Activated CD8-positive, alpha-beta memory T cell treated with anti-CD3 and anti-CD28 coated beads for 24 hours (primary cell): ENCODE results near the gene DCAF16.
A peak's percentile ranks its signal among the peaks of the same experiment; 100 is the strongest.

Experiments
- DNase-seq: peaks from one replicate; pipeline ENCODE4 v3.0.0-alpha.2; 2020

The DCAF16 gene

DNA sequence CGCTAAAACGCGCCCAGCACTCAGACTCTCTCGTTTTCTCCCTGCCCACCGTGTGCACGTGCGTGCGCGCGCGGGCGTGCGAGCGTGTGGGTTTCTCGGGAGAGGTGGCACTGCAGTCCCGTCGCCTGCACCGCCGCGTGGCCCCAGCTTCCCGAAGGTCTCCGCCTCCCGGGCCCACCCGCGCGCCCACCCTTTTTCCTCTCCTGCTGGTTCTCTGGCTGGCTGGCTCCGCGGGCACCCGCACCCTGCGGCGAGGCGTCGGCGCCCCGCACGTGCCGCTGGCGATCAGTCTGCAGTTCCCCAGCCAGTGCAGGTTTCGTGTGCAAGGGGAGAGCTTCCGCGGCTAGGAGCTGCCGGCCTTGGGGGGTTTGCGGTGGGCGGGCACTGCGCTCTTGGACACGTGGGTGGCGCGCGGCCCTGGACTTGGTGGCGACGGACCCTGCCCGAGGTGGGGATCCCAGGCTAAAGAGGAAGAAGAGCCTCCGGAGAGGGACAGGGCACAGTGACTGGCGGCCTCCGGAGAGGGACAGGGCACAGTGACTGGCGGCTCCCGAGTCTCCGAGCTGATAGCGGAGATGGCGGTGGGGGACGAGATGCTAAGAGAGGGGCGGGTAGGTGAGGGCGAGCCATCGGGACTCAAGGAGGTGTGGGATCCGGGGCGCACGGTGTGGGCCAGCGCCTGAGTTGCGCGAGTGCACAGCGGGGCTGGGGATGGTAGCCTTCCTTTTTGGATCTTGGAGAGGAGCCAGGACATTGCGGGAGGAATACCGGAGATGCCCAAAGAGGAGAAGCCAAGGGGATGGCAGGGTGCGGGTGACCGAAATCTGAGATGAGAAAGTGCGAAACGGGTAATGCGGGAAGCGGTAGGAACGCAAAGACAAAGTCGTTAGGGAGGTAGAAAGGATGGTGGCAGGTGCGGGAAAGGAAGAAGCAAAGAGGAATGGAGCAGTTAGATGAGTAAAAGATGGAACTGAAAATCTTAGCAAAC is 29.0 kb downstream of the DCAF16 start, which contains the start of gene FAM184B:
Gene FAM184B (minus strand): TSS at position 322 of the 988 bp plus-strand sequence. CDS start 322 bp downstream, outside the sequence.
- DNase-seq = peak; percentile 60

DNA sequence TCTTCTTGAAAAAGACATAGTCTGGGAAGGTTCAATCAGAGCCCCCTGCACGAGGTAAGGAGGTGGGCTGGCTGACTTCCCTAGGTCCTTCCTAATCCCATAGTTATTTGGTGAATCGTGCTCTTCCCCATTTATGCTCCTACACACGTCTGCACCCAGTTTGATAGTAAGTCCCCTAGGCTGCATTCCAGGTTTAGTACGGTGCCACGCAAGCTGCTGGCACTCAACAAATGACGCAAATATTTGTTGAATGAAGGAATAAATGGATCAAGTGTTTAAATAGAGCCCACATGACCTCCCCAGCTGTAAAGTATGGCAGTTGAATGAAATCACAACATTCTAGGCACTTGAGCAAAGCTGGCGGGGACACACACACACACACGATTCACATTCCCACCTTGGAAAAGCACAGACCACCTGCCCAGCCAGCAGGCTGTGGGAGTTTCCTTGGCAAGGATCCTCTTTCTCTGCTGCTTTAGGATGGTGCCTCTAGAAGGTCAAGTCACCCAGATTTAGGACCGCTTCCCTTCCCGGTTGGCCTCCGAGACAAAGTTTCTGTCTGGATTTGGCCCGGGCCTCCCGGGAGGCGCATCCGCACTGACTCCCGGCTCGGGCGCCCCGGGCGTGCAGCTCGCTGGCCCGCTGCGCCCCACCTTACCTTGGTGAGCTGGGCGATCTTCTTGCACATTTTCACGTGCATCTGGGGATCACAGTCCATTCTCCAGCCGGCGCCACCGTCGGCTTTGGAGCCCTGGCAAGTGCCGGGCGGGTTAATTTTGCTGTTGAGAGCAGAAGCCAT is 29.9 kb downstream of the DCAF16 start:
- no peak for DNase-seq

DNA sequence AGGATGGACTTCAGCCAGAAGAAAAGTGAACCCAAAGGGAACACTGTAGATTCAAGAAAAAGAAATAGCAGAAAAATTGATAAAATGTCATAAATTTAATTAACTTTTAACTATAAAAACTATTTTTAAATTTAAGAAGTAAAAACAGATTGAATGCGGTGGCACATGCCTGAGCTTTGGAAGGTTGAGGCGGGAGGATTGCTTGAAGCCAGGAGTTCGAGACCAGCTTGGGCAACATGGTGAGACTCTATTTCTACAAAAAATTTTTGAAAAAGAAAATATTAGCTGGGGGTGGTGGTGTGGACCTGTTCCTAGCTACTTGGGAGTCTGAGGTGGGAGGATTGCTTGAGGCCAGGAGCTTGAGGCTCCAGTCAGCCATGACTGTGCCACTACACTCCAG is 32.1 kb downstream of the DCAF16 start:
- DNase-seq = no peak

GRCh38 chr4:17773135-17773698 is 37.3 kb downstream of the DCAF16 start:
- DNase-seq = no peak

DNA sequence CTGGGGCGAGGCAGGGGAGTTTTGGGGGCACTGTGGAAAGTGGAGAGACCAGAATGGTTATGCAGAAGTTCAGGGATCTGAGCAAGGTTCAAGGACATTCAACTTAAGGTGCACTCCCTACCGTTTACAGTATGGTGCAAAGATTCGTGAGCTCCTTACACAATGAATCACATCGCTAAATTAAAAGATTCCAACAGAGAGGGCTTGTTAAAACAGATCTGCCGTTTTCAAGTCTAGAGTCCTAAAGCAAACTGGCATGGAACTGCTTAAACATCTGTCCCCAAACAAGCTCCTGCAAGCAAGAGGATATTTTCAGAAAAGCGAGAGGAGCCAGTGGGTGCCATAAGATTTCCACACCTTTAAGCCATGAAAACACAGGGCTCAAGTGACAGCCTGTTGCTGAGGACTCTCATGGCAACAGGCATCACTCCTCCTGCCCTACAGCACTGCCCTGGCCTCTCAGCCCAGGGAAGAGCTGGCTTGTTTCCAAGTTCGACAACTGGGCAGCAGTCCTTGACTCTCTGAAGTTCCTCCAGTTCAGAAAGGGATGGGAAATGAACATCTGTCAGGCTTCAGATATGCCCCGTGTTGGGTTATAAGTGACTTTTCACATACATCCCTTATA is 39.2 kb downstream of the DCAF16 start:
- no peak for DNase-seq

- no peak for DNase-seq
Measured at GRCh38 chr4:17770845-17771244, 39.7 kb downstream of the DCAF16 start.

DNA sequence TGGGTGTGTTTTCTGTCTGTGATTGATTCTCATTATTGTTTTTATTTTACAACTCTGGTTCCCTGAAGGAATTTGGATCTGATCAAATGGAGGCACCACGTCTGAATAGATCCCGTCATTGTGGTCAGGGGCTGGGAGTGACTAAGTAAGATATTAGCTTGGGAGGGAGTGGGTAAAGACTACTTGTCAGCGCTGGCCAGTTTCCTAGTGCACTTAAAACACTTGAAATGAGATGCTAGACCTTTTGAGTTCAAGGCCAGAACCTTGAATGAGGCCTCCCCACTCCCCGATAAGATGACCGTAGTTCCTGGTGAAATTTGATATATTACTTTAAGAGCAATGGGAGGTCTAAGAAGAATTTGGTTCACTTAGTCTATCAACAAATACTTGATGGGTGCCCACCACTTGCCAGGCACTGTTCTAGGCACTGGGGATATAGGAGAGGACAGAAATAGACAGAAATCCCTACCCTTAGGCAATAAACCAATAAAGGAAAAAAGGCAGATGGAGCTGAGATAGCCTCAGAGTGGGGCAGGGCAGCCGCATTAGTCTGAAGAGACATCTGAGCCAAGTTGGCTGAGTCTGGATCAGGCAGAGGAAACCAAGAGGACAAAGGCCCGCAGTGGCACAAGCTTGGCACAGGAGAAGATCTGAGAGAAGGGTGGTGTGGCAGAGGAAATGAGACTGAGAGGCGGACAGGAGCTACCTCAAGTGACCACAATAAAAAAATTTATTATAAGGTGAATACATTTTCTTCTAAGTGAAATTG is 41.0 kb downstream of the DCAF16 start:
- DNase-seq = no peak

- DNase-seq = no peak
Measured at GRCh38 chr4:17766826-17767458, 43.6 kb downstream of the DCAF16 start.

DNA sequence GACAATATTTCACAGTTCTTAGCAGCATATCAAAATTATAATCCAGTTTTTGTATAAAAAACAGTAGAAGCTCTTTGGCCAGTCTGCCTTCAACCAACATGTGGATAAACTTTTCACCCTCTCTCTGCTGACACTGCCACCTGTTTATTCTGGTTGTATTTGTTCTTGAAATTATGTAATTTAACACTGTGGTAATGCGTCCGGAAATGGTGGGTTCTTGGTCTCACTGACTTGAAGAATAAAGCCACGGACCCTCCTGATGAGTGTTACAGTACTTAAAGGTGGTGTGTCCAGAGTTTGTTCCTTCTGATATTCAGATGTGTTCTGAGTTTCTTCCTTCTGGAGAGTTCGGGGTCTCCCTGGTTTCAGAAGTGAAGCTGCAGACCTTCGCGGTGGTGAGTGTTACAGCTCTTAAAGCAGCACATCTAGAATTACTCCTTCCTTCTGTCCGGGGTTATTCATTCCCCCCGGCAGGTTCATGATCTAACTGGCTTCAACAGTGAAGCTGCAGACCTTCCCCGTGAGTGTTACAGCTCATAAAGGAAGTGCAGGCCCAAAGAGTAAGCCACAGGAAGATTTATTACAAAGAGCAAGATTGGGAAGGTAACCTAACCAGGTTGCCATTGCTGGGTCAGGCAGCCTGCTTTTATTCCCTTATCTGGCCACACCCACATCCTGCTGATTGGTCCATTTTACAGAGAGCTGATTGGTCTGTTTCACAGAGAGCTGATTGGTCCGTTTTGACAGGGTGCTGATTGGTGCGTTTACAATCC is 44.9 kb downstream of the DCAF16 start:
- DNase-seq = peak; percentile 59

DNA sequence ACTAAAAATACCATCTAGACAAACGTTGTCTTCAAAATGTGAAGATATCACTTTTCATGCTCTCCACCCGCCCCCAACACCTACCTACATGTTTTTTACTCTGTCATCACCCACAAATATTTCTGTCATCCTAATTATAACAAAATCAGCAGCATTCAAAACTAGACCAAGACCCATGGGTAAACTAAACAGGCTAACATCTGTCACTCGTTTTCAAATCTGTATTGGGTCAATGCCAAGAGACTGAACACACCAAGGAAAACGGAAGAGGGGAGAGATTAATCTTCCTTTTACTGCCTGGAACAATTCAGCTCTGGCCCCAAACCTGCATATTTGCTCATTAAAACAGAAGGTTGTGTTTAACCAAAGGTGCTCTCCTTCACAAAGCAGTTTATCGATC is 46.6 kb downstream of the DCAF16 start:
- no peak for DNase-seq

GRCh38 chr4:17763416-17763815 is 47.1 kb downstream of the DCAF16 start:
- no peak for DNase-seq

DNA sequence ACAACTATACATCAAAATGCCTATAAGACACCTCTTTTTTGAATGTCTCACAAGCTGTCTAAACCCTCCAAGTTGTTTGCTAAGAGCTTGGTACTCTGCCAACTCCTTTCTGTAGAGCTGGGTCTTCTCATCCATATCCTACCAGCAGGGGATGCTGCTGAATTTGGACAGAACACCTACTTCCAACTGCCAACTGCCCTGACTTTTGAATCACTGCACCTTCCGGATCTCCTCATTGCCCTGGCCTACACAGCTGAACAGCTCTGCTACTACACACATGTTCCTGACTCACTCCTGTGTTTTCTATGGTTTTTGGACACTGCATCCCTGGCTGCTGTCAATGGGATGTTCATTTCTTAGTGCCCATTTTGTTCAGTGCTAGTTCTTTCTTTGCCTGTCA is 47.8 kb downstream of the DCAF16 start:
- no peak for DNase-seq

GRCh38 chr4:17761062-17761461 is 49.5 kb downstream of the DCAF16 start:
- no peak for DNase-seq

DNA sequence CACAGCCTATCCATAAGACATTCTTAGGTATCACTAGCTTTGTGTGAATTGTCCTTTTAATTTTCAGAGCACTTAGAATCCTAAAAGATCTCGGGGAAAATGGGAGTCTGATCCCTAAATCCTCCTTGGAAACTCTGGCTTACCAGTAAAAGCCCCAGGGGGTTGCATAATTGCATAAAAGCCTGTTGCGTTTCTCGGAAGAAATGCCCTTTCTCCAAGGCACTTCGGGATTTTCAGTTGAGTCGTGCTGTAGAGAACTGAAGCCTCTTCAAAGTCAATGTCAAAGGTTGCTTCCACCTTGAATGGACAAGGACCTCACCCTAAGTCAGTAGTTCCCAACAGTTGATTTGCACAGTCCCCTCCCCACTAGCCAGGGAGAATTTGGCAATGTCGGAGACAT is 49.9 kb downstream of the DCAF16 start:
- no peak for DNase-seq

DNA sequence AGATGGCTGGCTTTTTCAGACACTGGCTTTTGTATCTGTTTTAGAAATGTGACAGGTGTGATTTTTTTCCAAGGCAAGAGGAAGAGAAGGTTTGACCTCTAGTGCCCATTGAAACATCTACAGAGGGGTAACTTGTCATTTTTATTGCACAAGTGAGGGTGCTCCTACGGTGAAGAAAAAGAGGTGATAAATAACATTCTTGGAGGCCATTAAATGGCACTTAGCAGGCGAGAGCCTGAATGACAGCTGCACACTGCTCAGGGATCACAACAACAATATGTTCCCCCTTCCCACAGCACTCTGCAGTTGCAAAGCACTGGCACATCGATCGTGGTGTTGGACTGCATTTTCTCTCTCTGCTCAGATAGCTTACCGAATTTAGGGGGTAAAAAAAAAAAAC is 52.1 kb downstream of the DCAF16 start:
- no peak for DNase-seq

- no peak for DNase-seq
Measured at GRCh38 chr4:17757621-17758020, 52.9 kb downstream of the DCAF16 start.

GRCh38 chr4:17753646-17754045 is 56.9 kb downstream of the DCAF16 start:
- DNase-seq = no peak
